ENCODE measurements around the gene UBN2.

UBN2 gene

DNA sequence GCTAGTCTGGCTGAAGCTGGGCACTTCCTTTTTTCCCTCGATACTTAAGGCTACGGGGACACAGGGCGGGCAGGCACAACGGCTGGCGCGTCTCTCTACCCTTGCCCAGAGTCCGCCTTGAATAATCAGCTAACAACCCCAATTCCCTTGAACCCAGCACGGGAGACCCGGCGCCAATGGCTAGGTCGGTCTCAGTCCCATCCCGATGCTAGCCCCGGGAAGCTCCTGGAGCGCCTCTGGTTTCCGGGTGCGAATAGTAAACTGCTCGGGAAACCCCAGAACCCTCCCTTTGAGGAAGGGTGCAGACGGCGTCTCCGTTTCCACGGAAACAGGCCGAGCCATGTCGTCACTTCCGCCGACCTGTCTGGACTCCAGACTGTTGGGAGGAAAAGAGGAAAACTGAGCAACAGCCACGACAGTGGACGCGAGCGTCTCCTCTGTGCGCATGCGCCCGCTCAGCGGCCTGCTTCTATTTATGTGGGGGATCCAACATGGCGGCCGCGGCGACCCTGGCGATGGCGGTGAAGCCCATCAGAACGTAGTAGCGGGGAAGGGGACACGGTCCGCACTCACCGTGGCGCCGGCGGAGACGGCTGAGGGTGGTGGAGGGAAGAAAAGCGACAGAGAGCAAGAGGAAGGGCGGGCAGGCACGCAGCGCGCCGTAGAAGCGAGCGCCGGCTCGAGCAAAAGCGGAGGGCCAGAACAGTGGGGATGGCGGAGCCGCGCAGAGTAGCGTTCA, at the start of gene UBN2:
Gene UBN2, plus strand, starts transcription at position 464 of the 739 bp plus-strand sequence. Its CDS starts 248 bp downstream, at position 712.
- Histone ChIP-seq H3K4me3 (peak within 1 kb of the TSS; percentile 98), H3K36me3 (no peaks in the 10 kb centered on the region), H3K9me3 (peaks cover 4% of the 10 kb centered on the region), H3K27ac (peak within 1 kb of the TSS; percentile 72), H4K20me1 (peaks cover 43% of the 10 kb centered on the region), H3K9ac (peak within 1 kb of the TSS; percentile 87), H3K27me3 (peaks cover 19% of the 10 kb centered on the region; the same call in 1 of the 2 replicates), H3K4me2 (peak within 1 kb of the TSS; percentile 96), H3K4me1 (peaks cover 20% of the 10 kb centered on the region)
- TF ChIP-seq Cebpa-rat (IDR thresholded peaks at IDR 0.05) = no peak

GRCh38 chr7:139181404-139181803, 49.6 kb upstream of the UBN2 start:
- Histone ChIP-seq H3K27me3 (no peaks in the 10 kb centered on the region), H3K36me3 (peaks cover 41% of the 10 kb centered on the region), H3K27ac (no peak overlapping the region), H3K9me3 (no peaks in the 10 kb centered on the region), H3K4me2 (no peak overlapping the region), H3K4me1 (no peaks in the 10 kb centered on the region), H3K9ac (no peak overlapping the region), H4K20me1 (no peaks in the 10 kb centered on the region), H3K4me3 (no peak overlapping the region)
- TF ChIP-seq Cebpa-rat (IDR thresholded peaks at IDR 0.05) = no peak

DNA sequence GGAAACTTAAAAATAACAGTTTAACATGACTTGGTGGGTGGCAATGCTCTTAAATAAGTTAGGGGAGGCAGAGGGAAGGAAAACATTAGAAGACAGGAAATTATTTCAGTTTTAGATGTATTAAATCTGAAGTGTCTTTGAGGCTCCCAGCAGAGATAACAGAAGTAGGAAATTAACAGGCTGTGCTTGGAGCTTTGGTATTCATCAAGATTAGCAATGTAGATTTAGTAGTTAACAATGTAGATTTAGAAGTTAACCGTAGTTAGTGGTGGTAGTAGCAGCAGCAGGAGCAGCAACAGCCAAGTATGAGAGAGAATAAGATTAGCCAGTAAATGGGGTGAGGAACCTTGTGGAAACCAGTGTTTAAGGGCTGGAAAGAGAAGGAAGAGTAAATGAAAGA, 48.7 kb upstream of the UBN2 start:
- Histone ChIP-seq H3K27me3 (no peaks in the 10 kb centered on the region), H4K20me1 (no peaks in the 10 kb centered on the region), H3K27ac (no peak overlapping the region), H3K9me3 (no peaks in the 10 kb centered on the region), H3K4me1 (no peaks in the 10 kb centered on the region), H3K4me3 (no peak overlapping the region), H3K4me2 (no peak overlapping the region), H3K36me3 (peaks cover 41% of the 10 kb centered on the region), H3K9ac (no peak overlapping the region)
- TF ChIP-seq Cebpa-rat (IDR thresholded peaks at IDR 0.05) = no peak

- TF ChIP-seq Cebpa-rat (IDR thresholded peaks at IDR 0.05) = no peak
- Histone ChIP-seq H3K36me3 (peaks cover 41% of the 10 kb centered on the region), H3K27ac (no peak overlapping the region), H3K9me3 (no peaks in the 10 kb centered on the region), H3K4me3 (no peak overlapping the region), H3K4me1 (no peaks in the 10 kb centered on the region), H4K20me1 (no peaks in the 10 kb centered on the region), H3K9ac (no peak overlapping the region), H3K4me2 (no peak overlapping the region), H3K27me3 (no peaks in the 10 kb centered on the region)
Measured at GRCh38 chr7:139183251-139183650, 47.8 kb upstream of the UBN2 start.

DNA sequence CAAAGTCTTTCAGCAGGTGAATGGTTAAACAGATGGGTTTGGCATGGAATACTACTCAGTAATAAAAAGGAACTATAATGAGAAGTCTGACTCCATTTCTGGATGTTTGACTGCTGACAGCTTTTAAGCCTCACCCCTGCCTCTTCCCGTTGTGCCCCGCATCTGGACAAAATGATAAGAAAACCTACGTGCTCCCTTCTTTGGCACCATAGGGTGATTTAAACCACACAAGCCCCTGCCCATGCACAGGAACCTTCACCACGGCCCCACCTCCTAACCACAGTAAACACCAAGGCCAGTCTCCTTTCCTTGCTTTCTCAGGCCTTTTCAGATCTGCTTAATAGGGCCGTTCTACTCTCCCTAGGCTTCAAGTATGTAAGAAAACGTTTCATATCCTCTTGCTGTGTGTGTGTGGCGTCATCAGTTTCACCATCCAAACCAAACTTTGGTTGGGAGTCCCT, 47.1 kb upstream of the UBN2 start:
- peaks cover 41% of the 10 kb centered on the region for H3K36me3 ChIP-seq
- H3K4me2 ChIP-seq = no peak overlapping the region
- no peaks in the 10 kb centered on the region for H3K4me1 ChIP-seq
- no peaks in the 10 kb centered on the region for H3K9me3 ChIP-seq
- no peaks in the 10 kb centered on the region for H3K27me3 ChIP-seq
- no peak overlapping the region for H3K9ac ChIP-seq
- no peak overlapping the region for H3K27ac ChIP-seq
- TF ChIP-seq Cebpa-rat (IDR thresholded peaks at IDR 0.05) = no peak
- H3K4me3 ChIP-seq = no peak overlapping the region
- no peaks in the 10 kb centered on the region for H4K20me1 ChIP-seq

DNA sequence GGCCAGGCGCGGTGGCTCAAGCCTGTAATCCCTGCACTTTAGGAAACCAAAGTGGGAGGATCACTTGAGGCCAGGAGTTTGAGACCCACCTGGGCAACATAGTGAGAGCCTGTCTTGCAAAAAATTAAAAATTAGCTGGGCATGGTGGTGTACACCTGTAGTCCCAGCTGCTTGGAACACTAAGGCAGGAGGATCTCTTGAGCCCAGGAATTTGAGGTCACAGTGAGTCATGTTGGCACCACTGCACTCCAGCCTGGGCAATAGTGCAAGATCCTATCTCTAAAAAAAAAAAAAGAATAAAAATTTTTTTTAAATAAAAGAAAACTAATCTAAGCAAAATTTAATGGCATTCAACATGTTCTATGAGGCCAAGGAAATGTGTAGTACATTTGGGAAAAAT, 44.9 kb upstream of the UBN2 start:
- H3K27me3 ChIP-seq = no peaks in the 10 kb centered on the region
- no peak overlapping the region for H3K4me2 ChIP-seq
- no peaks in the 10 kb centered on the region for H3K4me1 ChIP-seq
- H3K27ac ChIP-seq = no peak overlapping the region
- peaks cover 35% of the 10 kb centered on the region for H3K36me3 ChIP-seq
- H3K9me3 ChIP-seq = no peaks in the 10 kb centered on the region
- H3K4me3 ChIP-seq = no peak overlapping the region
- H4K20me1 ChIP-seq = no peaks in the 10 kb centered on the region
- TF ChIP-seq Cebpa-rat (IDR thresholded peaks at IDR 0.05) = no peak
- no peak overlapping the region for H3K9ac ChIP-seq

- no peaks in the 10 kb centered on the region for H3K27me3 ChIP-seq
- H4K20me1 ChIP-seq = no peaks in the 10 kb centered on the region
- H3K9ac ChIP-seq = no peak overlapping the region
- no peaks in the 10 kb centered on the region for H3K4me1 ChIP-seq
- no peaks in the 10 kb centered on the region for H3K9me3 ChIP-seq
- H3K4me2 ChIP-seq = no peak overlapping the region
- H3K4me3 ChIP-seq = no peak overlapping the region
- no peak for TF ChIP-seq Cebpa-rat (IDR thresholded peaks at IDR 0.05)
- peaks cover 12% of the 10 kb centered on the region for H3K36me3 ChIP-seq
- no peak overlapping the region for H3K27ac ChIP-seq
Measured at GRCh38 chr7:139189357-139189756, 41.7 kb upstream of the UBN2 start.

GRCh38 chr7:139192014-139192706, 38.9 kb upstream of the UBN2 start:
- Histone ChIP-seq H3K9ac (no peak overlapping the region), H3K4me3 (no peak overlapping the region), H3K9me3 (no peaks in the 10 kb centered on the region), H4K20me1 (no peaks in the 10 kb centered on the region), H3K27ac (no peak overlapping the region), H3K4me1 (no peaks in the 10 kb centered on the region), H3K27me3 (no peaks in the 10 kb centered on the region), H3K4me2 (no peak overlapping the region), H3K36me3 (peaks cover 5% of the 10 kb centered on the region; the same call in 1 of the 2 replicates)
- no peak for TF ChIP-seq Cebpa-rat (IDR thresholded peaks at IDR 0.05)

DNA sequence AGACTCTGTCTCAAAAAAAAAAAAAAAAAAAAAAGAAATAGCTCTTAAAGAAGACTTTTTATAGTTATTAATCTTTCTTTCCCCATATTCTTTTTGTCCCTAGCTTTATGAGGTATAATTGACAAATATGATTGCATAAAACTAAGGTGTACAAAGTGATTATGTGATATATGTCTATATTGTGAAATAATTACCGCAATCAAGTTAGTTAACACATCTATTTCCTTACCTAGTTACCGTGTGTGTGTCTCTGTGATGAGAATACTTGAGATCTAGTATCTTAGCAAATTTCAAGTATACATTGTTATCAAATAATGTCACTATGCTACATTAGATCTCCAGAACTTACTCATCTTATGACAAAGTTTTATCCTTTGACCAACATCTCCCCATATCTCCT, 30.7 kb upstream of the UBN2 start:
- TF ChIP-seq Cebpa-rat (IDR thresholded peaks at IDR 0.05) = no peak
- H3K27ac ChIP-seq = no peak overlapping the region
- no peaks in the 10 kb centered on the region for H3K4me1 ChIP-seq
- no peaks in the 10 kb centered on the region for H3K27me3 ChIP-seq
- no peak overlapping the region for H3K9ac ChIP-seq
- H3K4me3 ChIP-seq = no peak overlapping the region
- peaks cover 1% of the 10 kb centered on the region; the same call in 1 of the 2 replicates for H3K9me3 ChIP-seq
- H4K20me1 ChIP-seq = no peaks in the 10 kb centered on the region
- H3K36me3 ChIP-seq = no peaks in the 10 kb centered on the region
- no peak overlapping the region for H3K4me2 ChIP-seq

GRCh38 chr7:139203992-139204391, 27.0 kb upstream of the UBN2 start:
- no peak for TF ChIP-seq Cebpa-rat (IDR thresholded peaks at IDR 0.05)
- Histone ChIP-seq H3K4me1 (no peaks in the 10 kb centered on the region), H3K27ac (no peak overlapping the region), H3K4me2 (no peak overlapping the region), H3K9ac (no peak overlapping the region), H3K36me3 (no peaks in the 10 kb centered on the region), H3K4me3 (no peak overlapping the region), H3K27me3 (no peaks in the 10 kb centered on the region), H4K20me1 (no peaks in the 10 kb centered on the region), H3K9me3 (peaks cover 12% of the 10 kb centered on the region)
